ENCODE results near the gene NCOR2.

NCOR2 gene

GRCh38 chr12:124542021-124542949, 25.1 kb downstream of the NCOR2 start:
- DNase-seq: no peak

- DNase-seq: no peak
Observed at GRCh38 chr12:124541322-124541721, 26.1 kb downstream of the NCOR2 start.

GRCh38 chr12:124539084-124540041, 28.0 kb downstream of the NCOR2 start:
- DNase-seq: no peak

DNA sequence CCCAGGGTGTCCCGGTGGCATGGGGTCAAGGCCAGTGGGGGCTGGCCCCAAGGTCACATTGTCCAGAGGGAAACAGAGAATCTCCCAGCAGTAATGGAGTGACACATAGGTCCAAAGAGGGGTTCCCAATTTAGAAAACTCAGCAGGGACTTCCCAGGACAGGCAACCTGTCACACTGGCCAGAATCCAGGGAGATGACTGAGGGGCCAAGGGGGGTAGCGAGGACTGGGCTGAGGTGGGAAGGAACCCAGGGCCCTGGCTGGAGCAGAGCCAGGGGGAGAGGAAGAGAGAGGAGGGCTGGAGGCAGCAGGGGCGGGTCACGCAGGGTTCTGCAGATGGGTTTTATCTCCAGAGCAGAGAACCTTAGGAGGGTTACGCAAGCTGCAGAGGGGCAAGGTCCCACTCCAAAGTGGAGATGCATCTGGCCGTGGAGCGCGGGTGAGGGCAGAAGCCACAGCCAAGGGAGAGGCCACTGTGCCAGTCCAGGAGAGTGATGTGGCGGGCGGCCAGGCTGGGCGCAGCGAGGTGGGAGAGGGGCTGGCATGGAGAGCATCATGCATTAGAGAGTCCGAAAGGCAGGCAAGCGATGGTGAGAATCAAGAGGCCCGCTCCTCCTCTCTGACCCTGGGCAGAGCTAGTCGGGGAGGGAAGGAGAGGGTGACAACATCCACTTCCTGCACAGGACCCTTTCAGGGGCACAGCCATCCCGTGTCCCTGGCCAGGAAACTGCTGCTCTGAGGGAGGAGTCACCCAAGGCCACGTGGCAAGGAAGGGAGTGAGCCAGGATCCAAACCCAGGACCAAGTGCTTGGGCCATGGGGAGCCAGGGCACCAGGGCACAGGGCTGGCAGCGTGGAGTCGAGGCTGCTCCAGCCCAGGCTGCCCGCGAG, 29.0 kb downstream of the NCOR2 start:
- peak; percentile 67 to 83 (median 74) for DNase-seq

DNA sequence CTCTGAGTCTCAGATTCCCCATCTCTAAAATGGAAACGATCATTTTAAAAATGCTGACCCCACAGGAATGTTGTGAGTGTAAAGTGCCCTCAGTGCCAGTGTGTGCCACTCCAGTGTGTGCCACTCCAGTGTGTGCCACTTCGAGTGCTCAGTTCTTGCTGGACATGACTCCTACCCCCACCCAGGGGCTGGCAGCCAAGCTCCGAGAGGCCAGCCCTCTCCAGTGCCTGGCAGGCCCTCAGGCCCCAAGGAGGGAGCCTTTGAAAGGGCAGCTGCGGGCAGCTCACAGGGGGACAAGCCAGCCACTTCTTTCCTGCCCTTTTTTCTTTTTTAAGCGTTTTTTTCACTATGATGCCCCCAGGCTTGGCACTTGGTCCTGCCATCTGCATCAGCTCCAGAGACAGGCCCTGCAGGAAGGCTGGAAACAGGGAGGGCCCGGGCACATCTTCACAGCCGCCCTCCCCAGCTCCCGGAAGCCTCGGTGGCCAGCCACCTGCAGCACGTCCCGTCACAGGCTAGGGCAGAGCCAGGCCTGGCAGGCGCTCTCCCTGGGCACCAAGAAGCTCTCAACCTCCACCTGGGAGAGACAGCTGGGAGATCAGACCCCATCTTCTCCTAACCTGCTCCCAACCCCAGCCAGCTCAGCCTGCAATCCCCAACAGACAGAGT, 29.8 kb downstream of the NCOR2 start:
- no peak for DNase-seq

GRCh38 chr12:124536641-124537040, 30.8 kb downstream of the NCOR2 start:
- no peak for DNase-seq

GRCh38 chr12:124534776-124535740, 32.4 kb downstream of the NCOR2 start:
- no peak for DNase-seq

DNA sequence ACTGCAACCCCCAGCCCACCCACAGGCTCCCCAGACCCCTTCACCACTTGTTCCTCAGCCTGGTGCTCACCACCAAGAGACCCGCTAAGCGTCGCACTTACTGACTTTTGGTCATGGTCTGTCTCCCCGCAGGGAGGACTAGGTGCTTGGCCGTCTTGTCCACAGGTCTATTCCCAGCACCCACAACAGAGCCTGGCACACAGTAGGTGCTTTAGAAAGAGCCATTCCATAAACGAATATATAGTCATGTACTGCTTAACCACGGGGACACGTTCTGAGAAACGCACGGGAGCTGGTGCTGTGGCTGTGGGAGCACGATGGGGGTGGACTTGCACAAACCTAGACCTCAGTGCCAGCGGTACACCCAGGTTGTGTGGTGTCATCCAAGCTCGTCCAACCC, 34.0 kb downstream of the NCOR2 start:
- DNase-seq: no peak

- no peak for DNase-seq
Observed at GRCh38 chr12:124532967-124533366, 34.4 kb downstream of the NCOR2 start.

DNA sequence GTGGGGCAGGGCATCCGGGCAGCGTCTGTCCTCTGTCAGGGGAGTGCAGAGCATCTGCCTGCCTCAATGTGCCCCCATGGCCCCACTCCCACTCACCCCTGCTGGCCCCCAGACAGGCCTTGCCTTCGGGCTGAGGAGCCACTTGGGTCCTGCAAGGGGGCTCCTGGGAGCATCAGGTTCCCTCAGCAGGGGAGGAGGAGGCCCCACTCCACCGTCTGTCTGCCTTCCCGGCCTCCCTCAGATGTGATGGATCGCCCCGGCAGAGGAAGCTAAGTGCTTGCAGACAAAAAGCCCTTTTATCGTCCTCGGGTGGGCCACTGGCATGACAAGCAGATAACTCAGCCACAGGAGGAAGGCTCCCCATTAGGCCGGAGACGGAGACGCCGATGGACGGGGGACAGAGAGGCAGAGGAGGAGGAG, 35.1 kb downstream of the NCOR2 start:
- DNase-seq: no peak

DNA sequence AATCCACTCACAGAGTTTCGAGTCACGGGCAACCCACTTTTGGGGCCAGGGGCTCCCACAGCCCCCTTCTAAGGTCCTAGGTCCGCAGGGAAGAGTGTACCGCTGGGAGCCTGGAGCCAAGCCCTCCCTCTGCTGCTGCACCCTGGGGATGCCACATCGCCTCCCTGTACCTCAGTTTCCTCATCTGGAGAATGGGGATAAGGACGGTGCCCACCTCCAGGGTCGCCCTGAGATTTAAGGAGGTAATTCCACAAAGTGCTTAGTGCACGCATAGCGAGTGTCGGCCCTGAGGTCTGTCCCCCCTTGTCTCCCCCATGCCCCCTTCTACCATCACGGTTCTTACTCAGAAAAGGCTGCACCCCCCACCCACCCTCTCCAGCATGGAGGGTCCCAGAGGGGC, 35.5 kb downstream of the NCOR2 start:
- no peak for DNase-seq

DNA sequence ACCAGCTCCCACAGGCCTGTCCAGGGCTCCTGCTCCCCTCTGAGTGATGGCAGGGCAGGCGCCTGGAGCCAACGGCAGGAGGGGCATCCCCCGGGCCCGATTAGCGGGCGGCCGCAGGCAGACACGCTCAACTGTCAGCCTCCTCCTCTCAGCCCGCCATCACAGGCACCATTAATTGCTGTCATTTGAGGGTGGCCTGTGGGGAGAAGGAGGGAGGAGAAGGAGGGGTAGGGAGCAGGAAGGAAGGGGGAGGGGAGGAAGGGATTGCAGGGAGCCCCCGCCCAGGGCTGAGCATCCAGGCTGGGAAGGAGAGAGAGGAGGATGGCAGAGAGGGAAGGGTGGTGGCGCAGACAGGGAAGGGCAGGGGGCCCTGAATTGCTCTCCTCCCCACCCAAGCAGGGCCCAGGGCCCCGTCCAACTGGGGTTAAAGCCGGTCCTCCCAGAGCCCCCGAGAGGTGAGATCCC, 36.1 kb downstream of the NCOR2 start:
- DNase-seq: no peak

DNA sequence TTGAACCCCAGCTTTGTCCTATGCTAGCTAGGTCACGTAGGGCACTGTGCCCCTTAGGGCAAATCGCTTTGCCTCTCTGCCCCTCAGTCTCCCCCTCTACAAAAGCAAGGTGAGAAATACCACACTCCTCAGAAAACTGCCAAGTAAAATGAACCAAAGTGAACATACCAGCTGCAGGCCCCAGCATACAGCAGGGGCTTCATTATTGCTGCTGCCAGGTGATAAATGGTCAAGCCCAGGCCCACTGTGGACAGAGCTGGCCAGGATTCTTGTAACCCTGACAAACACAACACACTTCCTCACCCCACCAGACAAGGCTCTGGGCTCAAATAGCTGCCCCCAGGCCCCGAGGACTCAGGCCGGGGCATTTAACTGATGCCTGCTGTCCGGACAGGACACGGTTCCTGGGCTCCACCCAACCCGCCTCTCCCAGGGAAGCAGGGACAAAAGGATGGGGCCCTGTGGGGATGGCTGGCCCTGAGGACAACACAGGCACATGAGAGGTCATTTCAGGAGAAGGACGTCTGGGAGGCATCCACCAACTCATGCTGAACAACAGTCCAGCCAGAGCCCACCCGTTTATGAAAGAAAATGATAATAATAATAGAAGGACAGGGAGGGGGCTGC, 36.7 kb downstream of the NCOR2 start:
- no peak for DNase-seq

GRCh38 chr12:124529565-124530276, 37.7 kb downstream of the NCOR2 start:
- DNase-seq: no peak

DNA sequence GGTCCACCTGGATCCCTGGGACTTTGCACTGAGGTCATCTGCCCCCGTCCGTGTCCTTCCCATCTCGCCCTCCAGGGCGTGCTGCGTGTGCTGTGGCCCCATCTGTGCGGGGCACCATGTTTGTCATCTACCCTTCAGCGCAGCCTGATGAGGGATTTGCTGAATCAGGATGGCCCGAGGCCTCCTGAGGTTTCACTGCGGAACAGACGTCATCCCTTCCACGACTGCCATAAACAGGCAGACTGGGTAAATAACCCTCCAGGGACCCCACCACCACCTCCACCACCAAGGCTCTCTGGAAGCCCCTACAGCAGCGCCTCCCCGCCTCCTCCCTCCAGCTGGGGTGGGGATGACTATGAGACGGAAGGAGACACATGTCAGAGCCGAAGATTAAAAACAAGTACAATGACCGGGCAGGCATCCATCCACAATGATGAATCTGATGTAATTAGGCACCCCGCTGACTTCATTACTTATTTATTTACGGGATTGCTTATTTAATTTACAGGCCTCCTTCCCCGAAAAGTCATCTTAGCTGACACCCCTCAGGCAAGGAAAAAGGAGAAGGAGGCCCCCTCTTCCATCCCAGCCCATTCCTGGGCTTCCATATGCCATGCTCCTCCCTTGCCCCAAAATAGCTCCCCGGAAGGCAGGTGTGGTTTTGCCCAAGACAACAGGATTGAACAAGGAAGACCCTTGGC, 39.4 kb downstream of the NCOR2 start:
- no peak for DNase-seq

DNA sequence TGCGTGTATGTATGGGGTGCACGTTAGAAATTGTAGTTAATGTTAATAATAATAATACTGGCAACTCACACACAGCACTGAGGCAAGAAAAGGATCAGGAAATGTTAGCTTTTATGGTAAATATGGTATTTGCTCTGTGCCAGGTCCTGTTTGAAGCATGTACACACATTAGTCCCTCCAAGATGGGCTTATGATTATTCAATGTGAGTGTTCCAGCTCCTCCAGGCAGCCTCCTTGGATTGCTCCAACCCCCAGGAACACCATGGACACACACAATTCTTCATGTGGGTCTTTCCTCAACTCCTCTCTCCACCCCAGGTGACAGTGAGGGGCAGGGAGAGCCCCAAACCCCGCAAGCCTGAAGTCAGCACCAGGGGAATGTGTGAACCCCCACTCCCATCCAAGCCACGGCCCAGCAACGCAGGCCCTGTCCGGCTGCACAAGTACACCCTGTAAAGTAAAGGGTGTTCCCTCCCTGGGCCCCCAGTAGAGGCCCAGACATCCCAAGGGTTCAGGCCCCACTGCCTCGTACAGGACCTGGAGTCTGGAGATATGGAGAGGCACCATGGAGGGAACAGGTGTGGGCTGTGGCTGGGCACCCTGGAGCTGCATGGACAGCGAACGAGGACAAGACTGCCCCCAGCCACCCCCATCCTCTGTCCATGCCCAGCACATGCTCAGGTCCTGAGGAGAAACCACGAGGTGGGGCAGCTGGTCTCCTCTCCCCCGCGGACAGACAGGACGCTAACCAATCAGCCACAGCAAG, 41.3 kb downstream of the NCOR2 start:
- DNase-seq: no peak

- no peak for DNase-seq
Observed at GRCh38 chr12:124525455-124525854, 42.0 kb downstream of the NCOR2 start.

Data from suppressor macrophage treated with lipopolysaccharide for 1 hour (primary cell).